Stimulated activated CD4-positive, alpha-beta T cell treated with anti-CD3 and anti-CD28 coated beads, Interleukin-1b, Interleukin-23, amount 100 ng/mL, for 4 hours (primary cell): ENCODE results near the gene NDUFAF8.
"Not testable (repeated sequence)": the region's sequence is repeated elsewhere in the genome, so short reads cannot be mapped to it uniquely, and the experiment has no call there.

Experiments used
- DNase-seq, 2 donors: peaks; one replicate each; pipeline ENCODE4 v3.0.0-alpha.2; 2020; ENCODE audit warnings: low read depth in 2 of 2

The NDUFAF8 gene

GRCh38 chr17:81223762-81224130, 15.4 kb upstream of the NDUFAF8 start:
- DNase-seq = no peak

GRCh38 chr17:81227630-81228029, 11.5 kb upstream of the NDUFAF8 start:
- DNase-seq = not testable (repeated sequence)

- DNase-seq = no peak
Observed at GRCh38 chr17:81228420-81228819, 10.7 kb upstream of the NDUFAF8 start.

GRCh38 chr17:81228834-81229665, 10.1 kb upstream of the NDUFAF8 start:
- no peak for DNase-seq

GRCh38 chr17:81229666-81229920, 9.5 kb upstream of the NDUFAF8 start:
- DNase-seq = no peak

GRCh38 chr17:81230043-81230820, 8.9 kb upstream of the NDUFAF8 start:
- no peak for DNase-seq

GRCh38 chr17:81231121-81231645, 7.9 kb upstream of the NDUFAF8 start:
- no peak for DNase-seq

GRCh38 chr17:81231766-81232581, 7.1 kb upstream of the NDUFAF8 start:
- no peak for DNase-seq

- no peak for DNase-seq
Observed at GRCh38 chr17:81232616-81233241, 6.4 kb upstream of the NDUFAF8 start.

- no peak for DNase-seq
Observed at GRCh38 chr17:81233316-81233715, 5.8 kb upstream of the NDUFAF8 start.

- no peak for DNase-seq
Observed at GRCh38 chr17:81233811-81234505, 5.2 kb upstream of the NDUFAF8 start.

- DNase-seq = no peak
Observed at GRCh38 chr17:81234506-81234855, 4.6 kb upstream of the NDUFAF8 start.

GRCh38 chr17:81234940-81235821, 3.9 kb upstream of the NDUFAF8 start:
- no peak for DNase-seq

GRCh38 chr17:81235822-81236740, 3.0 kb upstream of the NDUFAF8 start:
- no peak for DNase-seq

- DNase-seq = no peak
Observed at GRCh38 chr17:81236784-81237183, 2.3 kb upstream of the NDUFAF8 start.

- no peak for DNase-seq
Observed at GRCh38 chr17:81237591-81238489, 1.3 kb upstream of the NDUFAF8 start.

GRCh38 chr17:81238490-81238814, 666 bp upstream of the NDUFAF8 start:
- no peak for DNase-seq
